Measurements from ENCODE around the gene INPP5A.

GRCh38 chr10:132696728-132697577 is 159.4 kb downstream of the INPP5A start:
- TF ChIP-seq NR1H2 (CRISPR knock-in tag; IDR thresholded peaks at IDR 0.05; ENCODE audit: borderline replicate concordance, low read depth): no peak
- TF ChIP-seq ZNF543 (CRISPR knock-in tag; IDR thresholded peaks at IDR 0.05): no peak
- no peak for TF ChIP-seq RAD21 (CRISPR knock-in tag; IDR thresholded peaks at IDR 0.05)
- no peak for TF ChIP-seq POGK (CRISPR knock-in tag; conservative IDR thresholded peaks at IDR 0.05)
- TF ChIP-seq AHR (CRISPR knock-in tag; IDR thresholded peaks at IDR 0.05): no peak
- TF ChIP-seq ZNF326 (CRISPR knock-in tag; IDR thresholded peaks at IDR 0.05; ENCODE audit: borderline replicate concordance): no peak
- TF ChIP-seq ZZZ3 (CRISPR knock-in tag; IDR thresholded peaks at IDR 0.05; ENCODE audit: borderline replicate concordance): no peak
- no peak for TF ChIP-seq HCFC1 (IDR thresholded peaks at IDR 0.05; ENCODE audit: low read depth, low read length)
- no peak for TF ChIP-seq ZNF841 (CRISPR knock-in tag; IDR thresholded peaks at IDR 0.05; ENCODE audit: borderline replicate concordance)

All from HepG2 (cell line).